SU-DHL-6 (cell line): ENCODE data around the gene LRFN2.

ENCODE experiments used
- H2AFZ ChIP-seq: fragments of 200-600 bp; sonication (generic); 2 replicates; pipeline ENCODE4 v1.6.1; 2014; ENCODE audit warnings: low read depth, mild to moderate bottlenecking, moderate library complexity, mixed read lengths, antibody characterized with exemption, low read length; ENCODE audit not compliant: severe bottlenecking
- H3F3A ChIP-seq: fragments of 200-600 bp; shearing (Covaris generic); 2 replicates; pipeline ENCODE4 v1.6.0; 2016; ENCODE audit warnings: antibody characterized with exemption, mild to moderate bottlenecking; ENCODE audit not compliant: insufficient read depth
- H3K27ac ChIP-seq: fragments of 200-600 bp; sonication (generic); 2 replicates; pipeline ENCODE4 v1.5.1; 2016; ENCODE audit warnings: low read depth, mild to moderate bottlenecking, low read length, moderate library complexity, mixed read lengths
- H3K27me3 ChIP-seq: fragments of 200-600 bp; sonication (generic), shearing (Covaris generic); 2 replicates; pipeline ENCODE4 v1.6.0; 2014; ENCODE audit warnings: mild to moderate bottlenecking, low read length
- H3K36me3 ChIP-seq: fragments of 200-600 bp; sonication (generic); 2 replicates; pipeline ENCODE4 v1.6.1; 2014; ENCODE audit warnings: mild to moderate bottlenecking, low read length, mixed read lengths
- H3K4me2 ChIP-seq: fragments of 300-600, 200-600 bp; shearing (Covaris generic), sonication (generic); 2 replicates; pipeline ENCODE4 v1.6.0; 2014; ENCODE audit warnings: low read length, low read depth, mild to moderate bottlenecking; ENCODE audit not compliant: poor library complexity, severe bottlenecking
- H3K4me3 ChIP-seq: fragments of 200-600 bp; sonication (generic); 2 replicates; pipeline ENCODE4 v1.5.1; 2014; ENCODE audit warnings: antibody characterized with exemption, low read length, mild to moderate bottlenecking, mixed read lengths; ENCODE audit not compliant: insufficient read depth, poor library complexity, severe bottlenecking
- H3K79me2 ChIP-seq: fragments of 200-600 bp; sonication (generic); 2 replicates; pipeline ENCODE4 v1.6.1; 2014; ENCODE audit warnings: mild to moderate bottlenecking, low read length, moderate library complexity; ENCODE audit not compliant: insufficient read depth
- H3K9ac ChIP-seq: fragments of 200-600 bp; sonication (generic); 2 replicates; pipeline ENCODE4 v1.7.0; 2014; ENCODE audit warnings: mild to moderate bottlenecking, low read length
- H3K9me2 ChIP-seq: fragments of 200-600 bp; sonication (generic); replicated peaks from 2 replicates; pipeline ENCODE4 v1.6.1; 2014; ENCODE audit warnings: low read length; ENCODE audit not compliant: insufficient read depth
- H3K9me3 ChIP-seq: fragments of 200-600 bp; sonication (generic); 2 replicates; pipeline ENCODE4 v1.6.1; 2014; ENCODE audit warnings: low read length, mixed read lengths; ENCODE audit not compliant: insufficient read depth
- H4K20me1 ChIP-seq: fragments of 200-600 bp; sonication (generic); 2 replicates; pipeline ENCODE4 v1.6.1; 2014; ENCODE audit warnings: low read depth, mild to moderate bottlenecking, antibody characterized with exemption, low read length, moderate library complexity, mixed read lengths
- EZH2phosphoT487 ChIP-seq: fragments of 200-600 bp; sonication (generic), shearing (Covaris generic); conservative IDR thresholded peaks from 2 replicates; pipeline ENCODE4 v1.6.1; 2018; ENCODE audit warnings: mild to moderate bottlenecking, antibody characterized with exemption, low read length, moderate library complexity, mixed read lengths
- TF ChIP-seq, protein P1 (sequence below): fragments of 200-600 bp; sonication (generic); IDR thresholded peaks from one replicate; pipeline ENCODE4 v1.5.1; 2017; ENCODE audit warnings: antibody characterized with exemption, mild to moderate bottlenecking, low read length, moderate library complexity; ENCODE audit not compliant: insufficient read depth, poor library complexity, severe bottlenecking

Gene LRFN2

DNA sequence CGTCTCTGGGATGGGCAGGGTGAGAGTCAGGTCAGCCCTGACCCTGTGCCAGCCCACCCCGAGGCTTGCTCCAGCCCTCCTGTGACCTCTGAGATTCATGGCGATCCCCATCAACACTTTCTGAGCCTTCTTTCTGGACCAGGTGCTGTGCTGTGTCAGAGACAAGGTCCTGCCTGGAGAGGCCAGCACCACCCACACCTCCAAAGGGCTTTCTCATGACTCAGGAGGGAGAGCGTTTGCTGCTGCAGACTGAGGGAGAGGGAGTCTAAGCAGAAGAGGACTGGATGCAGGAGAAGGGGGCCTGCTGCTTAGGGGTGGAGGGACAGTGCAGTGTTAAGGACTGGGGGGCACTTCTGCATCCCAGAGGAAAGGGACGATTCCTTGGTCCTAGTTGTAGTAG lies 193.5 kb downstream of the LRFN2 start:
- Histone ChIP-seq H3K4me2 (no peak overlapping the region), H3K27me3 (no peaks in the 10 kb centered on the region), H3K79me2 (no peaks in the 10 kb centered on the region), H3K27ac (no peak overlapping the region), H3K9me2 (no peaks in the 10 kb centered on the region), H3K9ac (no peak overlapping the region), H4K20me1 (no peaks in the 10 kb centered on the region), H3K9me3 (no peaks in the 10 kb centered on the region), H2AFZ (no peak overlapping the region), H3K36me3 (no peaks in the 10 kb centered on the region), H3F3A (no peaks in the 10 kb centered on the region), H3K4me3 (no peak overlapping the region)
- TF ChIP-seq, protein P1, sequence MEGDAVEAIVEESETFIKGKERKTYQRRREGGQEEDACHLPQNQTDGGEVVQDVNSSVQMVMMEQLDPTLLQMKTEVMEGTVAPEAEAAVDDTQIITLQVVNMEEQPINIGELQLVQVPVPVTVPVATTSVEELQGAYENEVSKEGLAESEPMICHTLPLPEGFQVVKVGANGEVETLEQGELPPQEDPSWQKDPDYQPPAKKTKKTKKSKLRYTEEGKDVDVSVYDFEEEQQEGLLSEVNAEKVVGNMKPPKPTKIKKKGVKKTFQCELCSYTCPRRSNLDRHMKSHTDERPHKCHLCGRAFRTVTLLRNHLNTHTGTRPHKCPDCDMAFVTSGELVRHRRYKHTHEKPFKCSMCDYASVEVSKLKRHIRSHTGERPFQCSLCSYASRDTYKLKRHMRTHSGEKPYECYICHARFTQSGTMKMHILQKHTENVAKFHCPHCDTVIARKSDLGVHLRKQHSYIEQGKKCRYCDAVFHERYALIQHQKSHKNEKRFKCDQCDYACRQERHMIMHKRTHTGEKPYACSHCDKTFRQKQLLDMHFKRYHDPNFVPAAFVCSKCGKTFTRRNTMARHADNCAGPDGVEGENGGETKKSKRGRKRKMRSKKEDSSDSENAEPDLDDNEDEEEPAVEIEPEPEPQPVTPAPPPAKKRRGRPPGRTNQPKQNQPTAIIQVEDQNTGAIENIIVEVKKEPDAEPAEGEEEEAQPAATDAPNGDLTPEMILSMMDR, result no peak
- TF ChIP-seq EZH2phosphoT487, result no peak

DNA sequence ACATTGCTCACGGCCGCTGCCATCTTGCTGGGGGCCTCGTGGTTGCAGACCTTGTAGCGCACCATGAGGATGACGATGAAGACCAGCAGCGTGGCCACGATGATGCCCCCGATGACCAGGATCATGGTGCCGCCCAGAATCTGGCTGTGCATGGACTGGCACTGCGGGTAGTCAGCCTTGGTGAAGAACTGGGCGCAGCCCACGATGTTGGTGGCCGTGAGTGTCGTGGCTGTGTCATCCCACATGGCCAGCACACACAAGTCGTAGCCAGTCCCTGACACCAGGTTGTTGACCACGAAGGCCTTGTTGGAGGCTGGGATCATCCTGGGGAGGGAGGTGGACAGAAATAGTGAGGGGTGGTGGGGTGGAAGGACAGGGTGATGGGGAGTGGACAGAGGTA lies 194.6 kb downstream of the LRFN2 start:
- Histone ChIP-seq H3K27me3 (no peaks in the 10 kb centered on the region), H3K36me3 (no peaks in the 10 kb centered on the region), H3F3A (no peaks in the 10 kb centered on the region), H3K9me3 (no peaks in the 10 kb centered on the region), H3K9me2 (no peaks in the 10 kb centered on the region), H3K27ac (no peak overlapping the region), H3K4me2 (no peak overlapping the region), H3K9ac (no peak overlapping the region), H2AFZ (no peak overlapping the region), H4K20me1 (no peaks in the 10 kb centered on the region), H3K79me2 (no peaks in the 10 kb centered on the region), H3K4me3 (no peak overlapping the region)
- TF ChIP-seq, protein P1, result no peak
- no peak for TF ChIP-seq EZH2phosphoT487

DNA sequence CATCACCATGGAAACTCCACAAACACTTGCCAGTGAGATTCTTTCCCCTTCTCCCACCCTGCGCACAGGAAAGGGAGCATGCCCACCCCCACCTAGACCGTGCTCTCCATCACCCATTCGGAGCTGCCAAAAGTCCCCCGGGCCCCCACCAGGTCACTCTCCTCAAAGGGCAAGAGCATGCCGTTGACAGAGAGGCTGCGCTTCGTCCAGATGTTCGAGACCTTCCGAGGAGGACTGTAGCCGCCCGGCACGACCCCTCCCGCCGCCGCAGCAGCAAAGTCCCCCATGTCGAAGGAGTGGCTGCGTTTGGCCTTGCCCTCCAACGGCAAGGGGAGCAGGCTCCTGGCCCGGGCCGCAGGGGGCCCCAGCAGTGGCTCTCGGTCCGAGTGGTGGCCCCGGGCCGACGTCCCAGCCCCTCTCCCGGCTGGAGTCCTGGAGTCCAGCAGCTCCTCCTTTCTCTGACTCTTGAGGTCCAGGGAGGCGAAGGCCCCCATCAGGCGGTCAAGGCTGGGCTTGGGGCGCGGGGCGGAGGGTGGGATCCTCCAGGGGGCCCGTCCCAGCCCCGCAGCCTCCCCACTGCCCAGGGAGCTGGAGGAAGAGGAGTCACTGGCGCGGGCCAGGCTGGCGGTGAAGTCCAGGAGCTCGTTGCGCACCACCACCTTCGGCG lies 195.2 kb downstream of the LRFN2 start:
- H3K4me3 ChIP-seq, result no peak overlapping the region
- H3K27ac ChIP-seq, result no peak overlapping the region
- no peak overlapping the region for H3K4me2 ChIP-seq
- no peaks in the 10 kb centered on the region for H4K20me1 ChIP-seq
- TF ChIP-seq, protein P1, result no peak
- TF ChIP-seq EZH2phosphoT487, result no peak
- H3F3A ChIP-seq, result no peaks in the 10 kb centered on the region
- H3K27me3 ChIP-seq, result no peaks in the 10 kb centered on the region
- H3K36me3 ChIP-seq, result no peaks in the 10 kb centered on the region
- H3K9ac ChIP-seq, result no peak overlapping the region
- no peak overlapping the region for H2AFZ ChIP-seq
- H3K79me2 ChIP-seq, result no peaks in the 10 kb centered on the region
- no peaks in the 10 kb centered on the region for H3K9me3 ChIP-seq
- H3K9me2 ChIP-seq, result no peaks in the 10 kb centered on the region
